Cardiac muscle cell (in vitro differentiated cells and primary cell): ENCODE data around the gene C2orf81. TPM values are rescaled to one million over a fixed set of nuclear protein-coding genes. Genes with fewer than 3 reads are reported as not detected.

Experiments
- DNase-seq, 2 donors: peaks; one replicate each; pipeline versions ENCODE4 v3.0.0 to v3.0.0-alpha.2; 2010 to 2017; ENCODE audit warnings: low read depth in 1 of 2, low spot score in 1 of 2
- H3K27ac ChIP-seq: fragments of 200-600 bp; sonication (generic); 2 replicates; pipeline ENCODE4 v1.5.1; 2016
- H3K27me3 ChIP-seq: fragments of 200-600 bp; sonication (generic); 2 replicates; pipeline ENCODE4 v1.6.0; 2016; ENCODE audit warnings: control low read depth
- H3K36me3 ChIP-seq: fragments of 200-600 bp; sonication (generic); 2 replicates; pipeline ENCODE4 v1.5.1; 2016; ENCODE audit warnings: control low read depth
- H3K4me1 ChIP-seq: fragments of 200-600 bp; sonication (generic); 2 replicates; pipeline ENCODE4 v1.8.1; 2017; ENCODE audit warnings: low read depth, mild to moderate bottlenecking, mixed run types
- H3K4me3 ChIP-seq: fragments of 200-600 bp; sonication (generic); 2 replicates; pipeline ENCODE4 v1.5.1; 2016; ENCODE audit warnings: mild to moderate bottlenecking
- H3K9me3 ChIP-seq: fragments of 200-600 bp; sonication (generic); 2 replicates; pipeline ENCODE4 v1.5.1; 2017; ENCODE audit warnings: low read depth, mild to moderate bottlenecking, control low read depth
- polyA plus RNA-seq: library from polyadenylated mRNA; unstranded; fragments of >200 nt; fragmentation: Nextera tagmentation; extraction: Ambion mirVana; gene quantifications from 2 replicates; pipeline ENCODE4 v1.2.1, GENCODE V29; 2016
- total RNA-seq: library from RNA; depleted of rRNA; stranded (reverse); fragments of >200 nt; gene quantifications from 2 replicates; pipeline ENCODE4 v1.2.3, GENCODE V29; 2016
- TF ChIP-seq, protein P1 (sequence below): IDR thresholded peaks from 2 replicates; pipeline ENCODE4 v1.5.1; 2012; ENCODE audit warnings: low read depth, mild to moderate bottlenecking, low read length

Gene C2orf81
- total and polyA plus RNA-seq, 2 experiments from 2014 or later, result 7.1 to 9.5 TPM

DNA sequence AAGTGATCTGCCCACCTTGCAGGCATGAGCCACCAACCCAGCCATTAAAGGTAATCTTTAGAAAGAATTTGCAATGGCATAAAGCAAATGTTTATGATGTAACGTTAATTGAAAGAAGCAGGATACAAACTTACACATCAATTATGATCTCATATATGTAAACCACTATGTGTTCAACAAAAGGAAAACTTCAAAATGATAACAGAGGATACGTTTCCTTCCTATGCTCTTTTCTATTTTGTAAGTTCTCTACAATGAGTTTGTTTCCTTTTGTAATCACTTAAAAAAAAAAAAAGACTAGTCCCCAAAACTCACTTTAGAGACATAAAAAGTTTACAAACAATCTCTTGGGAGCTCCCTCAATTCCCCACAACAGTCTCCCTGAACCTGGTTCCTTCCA lies 1.4 kb downstream of the C2orf81 start:
- Histone ChIP-seq H3K36me3 (peaks cover 3% of the 10 kb centered on the region), H3K27ac (no peak overlapping the region), H3K4me3 (no peak overlapping the region), H3K4me1 (no peaks in the 10 kb centered on the region), H3K9me3 (no peaks in the 10 kb centered on the region), H3K27me3 (no peaks in the 10 kb centered on the region)
- no peak for DNase-seq
- TF ChIP-seq, protein P1, sequence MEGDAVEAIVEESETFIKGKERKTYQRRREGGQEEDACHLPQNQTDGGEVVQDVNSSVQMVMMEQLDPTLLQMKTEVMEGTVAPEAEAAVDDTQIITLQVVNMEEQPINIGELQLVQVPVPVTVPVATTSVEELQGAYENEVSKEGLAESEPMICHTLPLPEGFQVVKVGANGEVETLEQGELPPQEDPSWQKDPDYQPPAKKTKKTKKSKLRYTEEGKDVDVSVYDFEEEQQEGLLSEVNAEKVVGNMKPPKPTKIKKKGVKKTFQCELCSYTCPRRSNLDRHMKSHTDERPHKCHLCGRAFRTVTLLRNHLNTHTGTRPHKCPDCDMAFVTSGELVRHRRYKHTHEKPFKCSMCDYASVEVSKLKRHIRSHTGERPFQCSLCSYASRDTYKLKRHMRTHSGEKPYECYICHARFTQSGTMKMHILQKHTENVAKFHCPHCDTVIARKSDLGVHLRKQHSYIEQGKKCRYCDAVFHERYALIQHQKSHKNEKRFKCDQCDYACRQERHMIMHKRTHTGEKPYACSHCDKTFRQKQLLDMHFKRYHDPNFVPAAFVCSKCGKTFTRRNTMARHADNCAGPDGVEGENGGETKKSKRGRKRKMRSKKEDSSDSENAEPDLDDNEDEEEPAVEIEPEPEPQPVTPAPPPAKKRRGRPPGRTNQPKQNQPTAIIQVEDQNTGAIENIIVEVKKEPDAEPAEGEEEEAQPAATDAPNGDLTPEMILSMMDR, result no peak

DNA sequence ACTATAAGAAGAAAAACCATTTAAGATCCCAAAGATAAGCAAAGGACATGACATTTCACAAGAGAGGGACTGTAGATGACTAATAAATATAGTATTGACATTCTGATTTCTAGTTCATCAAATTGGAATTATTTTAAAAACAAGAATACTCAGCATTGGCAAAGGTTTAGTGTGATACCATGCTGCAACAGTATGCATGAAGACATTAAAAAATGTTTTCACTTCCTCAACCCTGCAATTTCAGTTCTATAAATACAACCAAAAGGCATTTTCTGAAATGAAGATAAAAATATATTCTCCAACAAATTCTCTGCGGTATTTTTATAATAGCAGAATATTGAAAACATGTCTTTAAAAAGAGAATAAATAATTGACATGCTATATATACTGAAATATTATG lies 2.1 kb downstream of the C2orf81 start:
- Histone ChIP-seq H3K27me3 (no peaks in the 10 kb centered on the region), H3K4me1 (no peaks in the 10 kb centered on the region), H3K27ac (no peak overlapping the region), H3K9me3 (no peaks in the 10 kb centered on the region), H3K4me3 (no peak overlapping the region), H3K36me3 (no peaks in the 10 kb centered on the region)
- TF ChIP-seq, protein P1, result no peak
- no peak for DNase-seq

DNA sequence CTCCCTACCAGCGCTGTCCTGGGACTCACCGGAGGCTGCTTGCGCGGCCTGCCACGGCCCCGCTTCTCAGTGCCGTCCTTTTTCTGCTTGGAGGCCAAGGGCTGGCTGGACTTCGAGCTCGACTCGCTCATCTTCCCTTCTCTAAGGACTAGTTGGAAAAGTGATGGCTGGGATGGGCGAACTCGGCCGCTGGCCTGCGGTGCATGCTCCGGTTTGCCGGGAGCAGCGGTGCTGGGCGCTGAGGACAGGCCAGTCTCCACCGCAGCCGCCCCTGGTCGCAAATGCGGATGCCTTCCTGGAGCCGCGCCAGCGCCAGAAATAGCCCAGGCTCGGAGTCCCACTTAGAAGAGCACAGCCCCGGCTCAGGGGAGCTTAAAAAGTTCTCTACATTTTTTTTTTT lies 3.1 kb downstream of the C2orf81 start:
- no peaks in the 10 kb centered on the region for H3K36me3 ChIP-seq
- DNase-seq, result no peak
- H3K27ac ChIP-seq, result no peak overlapping the region
- TF ChIP-seq, protein P1, result no peak
- no peak overlapping the region for H3K4me3 ChIP-seq
- no peaks in the 10 kb centered on the region for H3K27me3 ChIP-seq
- H3K4me1 ChIP-seq, result no peaks in the 10 kb centered on the region
- no peaks in the 10 kb centered on the region for H3K9me3 ChIP-seq

DNA sequence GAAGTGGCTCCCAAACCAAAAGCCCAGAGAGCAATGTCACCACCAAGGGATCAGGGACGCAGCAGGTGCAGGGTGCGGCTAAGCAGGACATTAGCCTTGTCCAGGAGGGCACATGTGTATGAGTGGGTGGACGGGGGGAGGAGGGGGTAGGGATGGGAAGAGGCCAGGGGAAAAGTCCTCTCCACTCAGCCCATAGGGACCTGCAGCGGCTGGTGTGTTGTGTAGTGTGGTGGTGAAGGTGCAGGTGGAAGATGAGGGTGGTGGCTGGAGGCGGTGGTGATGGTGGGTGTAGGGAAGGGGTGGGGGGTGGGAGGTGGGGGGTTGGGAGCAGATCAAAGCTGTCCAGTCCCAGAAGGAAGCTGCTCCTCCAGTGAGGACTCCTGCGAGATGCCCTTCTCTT lies 3.7 kb downstream of the C2orf81 start:
- no peak for DNase-seq
- TF ChIP-seq, protein P1, result no peak
- H3K4me3 ChIP-seq, result no peak overlapping the region
- H3K27ac ChIP-seq, result no peak overlapping the region
- H3K27me3 ChIP-seq, result no peaks in the 10 kb centered on the region
- no peaks in the 10 kb centered on the region for H3K9me3 ChIP-seq
- no peaks in the 10 kb centered on the region for H3K4me1 ChIP-seq
- H3K36me3 ChIP-seq, result no peaks in the 10 kb centered on the region

DNA sequence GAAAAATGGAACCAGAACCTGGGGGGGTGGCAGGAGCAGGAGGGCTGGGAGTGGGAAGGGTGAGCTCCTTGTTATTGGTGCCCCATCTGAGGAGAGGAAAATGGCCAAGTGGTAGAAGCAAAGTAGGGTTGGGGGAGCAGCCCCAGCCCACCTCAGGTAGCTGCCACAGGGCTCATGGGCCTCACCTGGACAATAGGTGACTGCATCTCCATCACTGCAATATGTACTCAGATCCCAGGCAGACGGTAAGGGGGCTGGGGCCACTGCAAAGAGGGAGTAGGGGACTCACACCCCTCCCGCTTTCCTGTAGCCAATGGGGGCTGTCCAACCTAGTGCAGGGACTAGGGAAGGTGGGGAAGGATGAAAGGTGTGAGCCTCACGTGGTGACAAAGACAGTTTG lies 4.2 kb downstream of the C2orf81 start:
- Histone ChIP-seq H3K4me1 (no peaks in the 10 kb centered on the region), H3K4me3 (no peak overlapping the region), H3K36me3 (no peaks in the 10 kb centered on the region), H3K27ac (no peak overlapping the region), H3K27me3 (no peaks in the 10 kb centered on the region), H3K9me3 (no peaks in the 10 kb centered on the region)
- TF ChIP-seq, protein P1, result no peak
- no peak for DNase-seq

DNA sequence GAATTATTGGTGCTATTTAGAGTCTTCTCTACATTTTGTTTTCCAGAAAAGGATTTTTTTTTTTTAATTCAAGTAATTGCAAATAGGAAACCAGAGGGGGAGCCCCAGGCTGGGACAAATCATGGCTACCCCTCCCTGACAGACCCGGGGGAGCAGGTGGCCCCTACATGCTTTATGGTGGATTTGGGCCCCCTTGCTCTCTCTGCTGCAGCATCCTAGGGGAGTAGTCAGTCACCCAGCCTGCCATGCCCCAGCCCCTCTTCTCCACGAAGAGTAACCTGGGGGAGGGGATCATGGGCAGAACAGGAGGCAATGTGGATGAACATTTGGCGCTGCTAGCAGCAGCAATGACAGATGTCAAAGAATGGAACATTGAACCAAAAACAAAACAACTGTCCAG lies 4.6 kb downstream of the C2orf81 start:
- H3K9me3 ChIP-seq, result no peaks in the 10 kb centered on the region
- no peak overlapping the region for H3K27ac ChIP-seq
- TF ChIP-seq, protein P1, result no peak
- H3K4me1 ChIP-seq, result no peaks in the 10 kb centered on the region
- DNase-seq, result no peak
- no peak overlapping the region for H3K4me3 ChIP-seq
- no peaks in the 10 kb centered on the region for H3K27me3 ChIP-seq
- H3K36me3 ChIP-seq, result no peaks in the 10 kb centered on the region
